Lower leg skin (tissue), 4 donors: ENCODE data around the gene PLXNA2. TPM values are rescaled to one million over a fixed set of nuclear protein-coding genes. Genes with fewer than 3 reads are reported as not detected.

Source experiments
- DNase-seq, 2 donors: peaks; one replicate each; pipeline ENCODE4 v3.0.0-alpha.2; 2019; ENCODE audit warnings: low spot score in 2 of 2
- H3K4me3 ChIP-seq: fragments of 200-600 bp; sonication (generic); 2 replicates; pipeline ENCODE4 v1.5.1; 2017; ENCODE audit warnings: mild to moderate bottlenecking, low read depth; ENCODE audit not compliant: poor library complexity, severe bottlenecking
- CTCF ChIP-seq, 3 donors: fragments of 450-650 bp; IDR thresholded peaks; one replicate each; pipeline ENCODE4 v1.5.1; 2016; ENCODE audit warnings: antibody characterized with exemption in 3 of 3, mild to moderate bottlenecking in 3 of 3, moderate library complexity in 2 of 3
- POLR2A ChIP-seq, 2 donors: fragments of 450-650 bp; IDR thresholded peaks; one replicate each; pipeline ENCODE4 v1.6.1; 2016 to 2017; ENCODE audit warnings: antibody characterized with exemption in 2 of 2, mild to moderate bottlenecking in 1 of 2, moderate library complexity in 1 of 2
- WGBS, 2 donors: methylation state at CpG; one replicate each; pipeline ENCODE4 v1.1.5; 2018; 5-methylcytosine and 5-hydroxymethylcytosine counted together
- intact Hi-C: fragments of 100-400 bp; cut with DNase I; formaldehyde crosslinking; loops from one replicate; pipeline ENCODE4 v1.15.0; 2023; ENCODE audit warnings: low total_unique reads
- total RNA-seq, 4 donors: library from RNA; depleted of rRNA; stranded (reverse); fragments of >200 nt; gene quantifications; one replicate each; pipeline ENCODE4 v1.1.0, GENCODE V29; 2016

The PLXNA2 gene
- total RNA-seq, 4 donors from 2014 or later: 27.4 to 44.2 (median 36.9) TPM

- no peak overlapping the region for H3K4me3 ChIP-seq
- 84 to 94% methylated on average over 6 of the region's 6 CpGs for WGBS, 2 donors
- DNase-seq: no peak
- TF ChIP-seq POLR2A (IDR thresholded peaks at IDR 0.05): no peak
- no peak for TF ChIP-seq CTCF (IDR thresholded peaks at IDR 0.05)
- intact Hi-C loops: no loop called here
These were observed 189.7 kb downstream of the PLXNA2 start for GRCh38 chr1:208054485-208054884.

GRCh38 chr1:208053661-208054060 lies 190.5 kb downstream of the PLXNA2 start:
- no peak for DNase-seq
- intact Hi-C loops: no loop called here
- H3K4me3 ChIP-seq: no peak overlapping the region
- WGBS, 2 donors: 88 to 90% methylated on average over 7 of the region's 7 CpGs
- TF ChIP-seq CTCF (IDR thresholded peaks at IDR 0.05) (no peak), POLR2A (IDR thresholded peaks at IDR 0.05) (no peak)

GRCh38 chr1:208052926-208053407 lies 191.2 kb downstream of the PLXNA2 start:
- no peak overlapping the region for H3K4me3 ChIP-seq
- no peak for TF ChIP-seq POLR2A (IDR thresholded peaks at IDR 0.05)
- TF ChIP-seq CTCF (IDR thresholded peaks at IDR 0.05): no peak
- intact Hi-C loops: no loop called here
- 95 to 96% methylated on average over 3 of the region's 3 CpGs for WGBS, 2 donors
- DNase-seq: no peak

- no peak overlapping the region for H3K4me3 ChIP-seq
- no peak for DNase-seq
- WGBS, 2 donors: 82 to 91% methylated on average over 8 of the region's 8 CpGs
- intact Hi-C loops: no loop called here
- TF ChIP-seq CTCF (IDR thresholded peaks at IDR 0.05) (no peak), POLR2A (IDR thresholded peaks at IDR 0.05) (no peak)
These were observed 192.0 kb downstream of the PLXNA2 start for GRCh38 chr1:208052135-208052534.

- DNase-seq: no peak
- 91 to 92% methylated on average over 3 of the region's 3 CpGs for WGBS, 2 donors
- H3K4me3 ChIP-seq: no peak overlapping the region
- intact Hi-C loops: no loop called here
- TF ChIP-seq CTCF (IDR thresholded peaks at IDR 0.05) (no peak), POLR2A (IDR thresholded peaks at IDR 0.05) (no peak)
These were observed 192.5 kb downstream of the PLXNA2 start for GRCh38 chr1:208051651-208052050.

- 45 to 55% methylated on average over 4 of the region's 4 CpGs for whole genome bisulfite sequencing, 2 donors
- intact Hi-C loops: no loop called here
- H3K4me3 ChIP-seq: no peak overlapping the region
- TF ChIP-seq POLR2A (IDR thresholded peaks at IDR 0.05) (no peak), CTCF (IDR thresholded peaks at IDR 0.05) (no peak)
- DNase-seq: peak in 1 of 2 donors; percentile 73
These were observed 195.3 kb downstream of the PLXNA2 start for GRCh38 chr1:208048904-208049303.
